Measurements from ENCODE around the gene RALGAPA2.

DNA sequence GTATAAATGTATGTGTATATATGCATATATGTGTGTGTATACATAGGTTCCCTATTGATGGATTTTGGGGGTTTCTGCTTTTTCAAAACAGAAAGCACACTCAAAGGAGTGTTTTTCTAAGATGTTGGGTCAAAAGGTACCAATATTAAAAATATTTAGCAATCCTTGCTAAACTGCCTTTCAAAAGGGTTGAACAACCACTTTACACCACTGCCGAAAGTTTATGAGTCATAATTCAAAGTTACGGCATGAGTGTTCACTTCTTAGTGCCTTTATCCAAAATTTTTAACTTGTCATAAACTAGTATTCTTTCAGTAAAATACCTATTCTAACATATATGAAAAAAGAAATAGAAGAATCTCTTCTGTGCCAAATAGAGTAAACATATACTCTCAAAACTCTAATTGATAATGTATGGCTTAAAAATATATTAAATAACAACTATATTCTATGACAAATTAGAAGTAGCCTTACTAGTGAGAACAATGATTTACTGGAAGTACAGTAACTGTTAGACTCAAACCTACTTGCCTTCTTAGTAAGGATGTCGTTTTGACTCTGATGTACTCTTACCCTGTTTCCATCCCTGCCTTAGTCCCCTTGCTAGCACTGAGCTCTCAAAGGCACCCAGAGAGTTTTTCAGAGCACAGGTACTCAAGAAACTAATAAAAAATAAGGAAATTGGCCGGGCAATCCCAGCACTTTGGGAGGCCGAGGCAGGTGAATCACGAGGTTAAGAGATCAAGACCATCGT, 208.5 kb downstream of the RALGAPA2 start:
- TF ChIP-seq CTCF (IDR thresholded peaks at IDR 0.05), result no peak
- no peak for TF ChIP-seq POLR2A (IDR thresholded peaks at IDR 0.05)
- TF ChIP-seq EP300 (IDR thresholded peaks at IDR 0.05), result no peak

Data from ovary (tissue), 3 donors.